ENCODE data around the gene FLT3. TPM values are rescaled to one million over a fixed set of nuclear protein-coding genes. Genes with fewer than 3 reads are reported as not detected.

FLT3 gene
- total and polyA plus RNA-seq, 10 of the 15 experiments (the other 5 are each of a cell fraction or from before 2014, with no cell fraction given): 0.04 to 0.19 (median 0.11) TPM; not detected in 1

DNA sequence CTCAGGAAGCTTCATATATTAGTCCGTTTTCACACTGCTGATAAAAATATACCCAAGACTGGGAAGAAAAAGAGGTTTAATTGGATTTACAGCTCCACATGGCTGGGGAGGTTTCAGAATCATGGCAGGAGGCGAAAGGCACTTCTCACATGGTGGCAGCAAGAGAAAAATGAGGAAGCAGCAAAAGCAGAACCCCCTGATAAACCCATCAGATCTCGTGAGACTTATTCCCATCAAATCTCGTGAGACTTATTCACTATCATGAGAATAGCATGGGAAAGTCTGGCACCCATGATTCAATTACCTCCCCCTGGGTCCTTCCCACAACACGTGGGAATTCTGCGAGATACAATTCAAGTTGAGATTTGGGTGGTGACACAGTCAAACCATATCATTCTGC lies 23.1 kb downstream of the FLT3 start:
- Histone ChIP-seq H3K79me2 (ENCODE audit: control insufficient read depth, insufficient read depth, low read length) (no peaks in the 10 kb centered on the region), H3K4me2 (ENCODE audit: control insufficient read depth, insufficient read depth) (no peak overlapping the region), H3K4me1 (ENCODE audit: control insufficient read depth, insufficient read depth, low read length) (no peaks in the 10 kb centered on the region), H4K20me1 (ENCODE audit: control insufficient read depth, insufficient read depth) (no peaks in the 10 kb centered on the region), H3K9me3 (replicated peaks; ENCODE audit: control insufficient read depth, insufficient read depth, low read length) (no peaks in the 10 kb centered on the region), H3K4me3 (no peak overlapping the region), H2AFZ (ENCODE audit: control insufficient read depth, low read depth, low read length) (no peak overlapping the region), H3K36me3 (ENCODE audit: control insufficient read depth in 2 of 2, insufficient read depth in 2 of 2, low read length in 1 of 2) (no peaks in the 10 kb centered on the region), H3K27me3 (replicated peaks in 1 of 2; ENCODE audit: control insufficient read depth in 2 of 2, insufficient read depth in 2 of 2, low read length in 1 of 2) (no peaks in the 10 kb centered on the region), H3K9ac (ENCODE audit: control insufficient read depth, insufficient read depth, low read length) (no peak overlapping the region), H3K27ac (ENCODE audit: control insufficient read depth, insufficient read depth) (no peak overlapping the region)
- in situ Hi-C loops (cut with MboI): no loop called here
- CTCF ChIA-PET: no interaction called here
- ATAC-seq (no peak), FAIRE-seq (no peak), DNase-seq (ENCODE audit: low read depth, low spot score) (no peak)
- TF ChIP-seq GATAD2B (conservative IDR thresholded peaks at IDR 0.05; ENCODE audit: low read depth) (no peak), TBL1XR1 (IDR thresholded peaks at IDR 0.05; ENCODE audit: low read depth, low read length) (no peak), PML (IDR thresholded peaks at IDR 0.05; ENCODE audit: low read length) (no peak), CBFB (IDR thresholded peaks at IDR 0.05; ENCODE audit: low read depth) (no peak), TCF3 (IDR thresholded peaks at IDR 0.05; ENCODE audit: borderline replicate concordance, insufficient read depth, low read depth, low read length) (no peak), ZNF622 (IDR thresholded peaks at IDR 0.05) (no peak), RAD51 (IDR thresholded peaks at IDR 0.05) (no peak), ZBED1 (IDR thresholded peaks at IDR 0.05; ENCODE audit: borderline replicate concordance) (no peak), RCOR1 (conservative IDR thresholded peaks at IDR 0.05; ENCODE audit: low read depth, low read length) (no peak), SUPT20H (IDR thresholded peaks at IDR 0.05; ENCODE audit: borderline replicate concordance, control insufficient read depth, low read depth, low read length) (no peak), HDGF (IDR thresholded peaks at IDR 0.05) (no peak), CHD2 (IDR thresholded peaks at IDR 0.05; ENCODE audit: borderline replicate concordance, low read depth, low read length) (no peak), RAD21 (IDR thresholded peaks at IDR 0.05; ENCODE audit: insufficient read depth, low read depth, low read length) (no peak), NFYA (IDR thresholded peaks at IDR 0.05; ENCODE audit: borderline replicate concordance, low read depth, low read length) (no peak)
- TF ChIP-seq, protein P1, sequence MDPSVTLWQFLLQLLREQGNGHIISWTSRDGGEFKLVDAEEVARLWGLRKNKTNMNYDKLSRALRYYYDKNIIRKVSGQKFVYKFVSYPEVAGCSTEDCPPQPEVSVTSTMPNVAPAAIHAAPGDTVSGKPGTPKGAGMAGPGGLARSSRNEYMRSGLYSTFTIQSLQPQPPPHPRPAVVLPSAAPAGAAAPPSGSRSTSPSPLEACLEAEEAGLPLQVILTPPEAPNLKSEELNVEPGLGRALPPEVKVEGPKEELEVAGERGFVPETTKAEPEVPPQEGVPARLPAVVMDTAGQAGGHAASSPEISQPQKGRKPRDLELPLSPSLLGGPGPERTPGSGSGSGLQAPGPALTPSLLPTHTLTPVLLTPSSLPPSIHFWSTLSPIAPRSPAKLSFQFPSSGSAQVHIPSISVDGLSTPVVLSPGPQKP (IDR thresholded peaks at IDR 0.05; ENCODE audit: low read depth, low read length): no peak
- TF ChIP-seq, protein P2, sequence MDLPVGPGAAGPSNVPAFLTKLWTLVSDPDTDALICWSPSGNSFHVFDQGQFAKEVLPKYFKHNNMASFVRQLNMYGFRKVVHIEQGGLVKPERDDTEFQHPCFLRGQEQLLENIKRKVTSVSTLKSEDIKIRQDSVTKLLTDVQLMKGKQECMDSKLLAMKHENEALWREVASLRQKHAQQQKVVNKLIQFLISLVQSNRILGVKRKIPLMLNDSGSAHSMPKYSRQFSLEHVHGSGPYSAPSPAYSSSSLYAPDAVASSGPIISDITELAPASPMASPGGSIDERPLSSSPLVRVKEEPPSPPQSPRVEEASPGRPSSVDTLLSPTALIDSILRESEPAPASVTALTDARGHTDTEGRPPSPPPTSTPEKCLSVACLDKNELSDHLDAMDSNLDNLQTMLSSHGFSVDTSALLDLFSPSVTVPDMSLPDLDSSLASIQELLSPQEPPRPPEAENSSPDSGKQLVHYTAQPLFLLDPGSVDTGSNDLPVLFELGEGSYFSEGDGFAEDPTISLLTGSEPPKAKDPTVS (IDR thresholded peaks at IDR 0.05; ENCODE audit: low read depth, low read length): no peak
- TF ChIP-seq, protein P3, sequence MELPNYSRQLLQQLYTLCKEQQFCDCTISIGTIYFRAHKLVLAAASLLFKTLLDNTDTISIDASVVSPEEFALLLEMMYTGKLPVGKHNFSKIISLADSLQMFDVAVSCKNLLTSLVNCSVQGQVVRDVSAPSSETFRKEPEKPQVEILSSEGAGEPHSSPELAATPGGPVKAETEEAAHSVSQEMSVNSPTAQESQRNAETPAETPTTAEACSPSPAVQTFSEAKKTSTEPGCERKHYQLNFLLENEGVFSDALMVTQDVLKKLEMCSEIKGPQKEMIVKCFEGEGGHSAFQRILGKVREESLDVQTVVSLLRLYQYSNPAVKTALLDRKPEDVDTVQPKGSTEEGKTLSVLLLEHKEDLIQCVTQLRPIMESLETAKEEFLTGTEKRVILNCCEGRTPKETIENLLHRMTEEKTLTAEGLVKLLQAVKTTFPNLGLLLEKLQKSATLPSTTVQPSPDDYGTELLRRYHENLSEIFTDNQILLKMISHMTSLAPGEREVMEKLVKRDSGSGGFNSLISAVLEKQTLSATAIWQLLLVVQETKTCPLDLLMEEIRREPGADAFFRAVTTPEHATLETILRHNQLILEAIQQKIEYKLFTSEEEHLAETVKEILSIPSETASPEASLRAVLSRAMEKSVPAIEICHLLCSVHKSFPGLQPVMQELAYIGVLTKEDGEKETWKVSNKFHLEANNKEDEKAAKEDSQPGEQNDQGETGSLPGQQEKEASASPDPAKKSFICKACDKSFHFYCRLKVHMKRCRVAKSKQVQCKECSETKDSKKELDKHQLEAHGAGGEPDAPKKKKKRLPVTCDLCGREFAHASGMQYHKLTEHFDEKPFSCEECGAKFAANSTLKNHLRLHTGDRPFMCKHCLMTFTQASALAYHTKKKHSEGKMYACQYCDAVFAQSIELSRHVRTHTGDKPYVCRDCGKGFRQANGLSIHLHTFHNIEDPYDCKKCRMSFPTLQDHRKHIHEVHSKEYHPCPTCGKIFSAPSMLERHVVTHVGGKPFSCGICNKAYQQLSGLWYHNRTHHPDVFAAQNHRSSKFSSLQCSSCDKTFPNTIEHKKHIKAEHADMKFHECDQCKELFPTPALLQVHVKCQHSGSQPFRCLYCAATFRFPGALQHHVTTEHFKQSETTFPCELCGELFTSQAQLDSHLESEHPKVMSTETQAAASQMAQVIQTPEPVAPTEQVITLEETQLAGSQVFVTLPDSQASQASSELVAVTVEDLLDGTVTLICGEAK (IDR thresholded peaks at IDR 0.05; ENCODE audit: borderline replicate concordance): no peak
- no TSS peak for BruUV-seq (replicated peaks)
- 42% methylated on average over 6 of the region's 6 CpGs for WGBS (ENCODE audit: insufficient coverage, insufficient replicate concordance, low lambda C conversion rate, missing lambda C conversion rate)
- POLR2A ChIA-PET: no interaction called here
- SMC1A ChIA-PET (ENCODE audit: uncharacterized antibody, unreplicated experiment): interaction anchor here (1.0 kb wide), 1 partner anchor 79 kb away, joined by 4 read pairs; no protein-coding TSS in a partner anchor
- intact Hi-C loops (cut with micrococcal nuclease; ENCODE audit: unreplicated experiment): no loop called here
- RAD21 ChIA-PET (ENCODE audit: unreplicated experiment): no interaction called here
